ENCODE results near the gene FARS2.

FARS2 gene

GRCh38 chr6:5745081-5745480 lies 483.8 kb downstream of the FARS2 start:
- DNase-seq, result no peak

- DNase-seq, result no peak
These were observed 484.9 kb downstream of the FARS2 start for GRCh38 chr6:5746053-5746758.

- no peak for DNase-seq
These were observed 485.4 kb downstream of the FARS2 start for GRCh38 chr6:5746759-5747130.

- no peak for DNase-seq
These were observed 486.1 kb downstream of the FARS2 start for GRCh38 chr6:5747379-5747778.

- DNase-seq, result no peak
These were observed 487.8 kb downstream of the FARS2 start for GRCh38 chr6:5749016-5749650.

- DNase-seq, result no peak
These were observed 488.4 kb downstream of the FARS2 start for GRCh38 chr6:5749651-5750215.

- DNase-seq, result no peak
These were observed 490.4 kb downstream of the FARS2 start for GRCh38 chr6:5751525-5752390.

- DNase-seq, result no peak
These were observed 491.0 kb downstream of the FARS2 start for GRCh38 chr6:5752391-5752680.

- no peak for DNase-seq
These were observed 491.9 kb downstream of the FARS2 start for GRCh38 chr6:5753209-5753608.

- DNase-seq, result no peak
These were observed 493.6 kb downstream of the FARS2 start for GRCh38 chr6:5754904-5755303.

- DNase-seq, result no peak
These were observed 498.3 kb downstream of the FARS2 start for GRCh38 chr6:5759571-5759970.

- DNase-seq, result no peak
These were observed 500.1 kb downstream of the FARS2 start for GRCh38 chr6:5761370-5761769.

- no peak for DNase-seq
These were observed 501.3 kb downstream of the FARS2 start for GRCh38 chr6:5762561-5762968.

GRCh38 chr6:5763407-5763806 lies 502.1 kb downstream of the FARS2 start:
- no peak for DNase-seq

- DNase-seq, result no peak
These were observed 502.6 kb downstream of the FARS2 start for GRCh38 chr6:5763871-5764270.

GRCh38 chr6:5764401-5764955 lies 503.2 kb downstream of the FARS2 start:
- no peak for DNase-seq

GRCh38 chr6:5765141-5765760 lies 503.9 kb downstream of the FARS2 start:
- DNase-seq, result no peak

GRCh38 chr6:5766260-5766659 lies 504.9 kb downstream of the FARS2 start:
- no peak for DNase-seq

GRCh38 chr6:5767471-5767870 lies 506.2 kb downstream of the FARS2 start:
- no peak for DNase-seq

GRCh38 chr6:5771211-5771610 lies 509.9 kb downstream of the FARS2 start:
- no peak for DNase-seq

GRCh38 chr6:5771759-5772390 lies 510.6 kb downstream of the FARS2 start:
- no peak for DNase-seq

- DNase-seq, result no peak
These were observed 511.3 kb downstream of the FARS2 start for GRCh38 chr6:5772408-5773120.

Measured in DMS79 (cell line).